ENCODE results near the gene RTCB.

DNA sequence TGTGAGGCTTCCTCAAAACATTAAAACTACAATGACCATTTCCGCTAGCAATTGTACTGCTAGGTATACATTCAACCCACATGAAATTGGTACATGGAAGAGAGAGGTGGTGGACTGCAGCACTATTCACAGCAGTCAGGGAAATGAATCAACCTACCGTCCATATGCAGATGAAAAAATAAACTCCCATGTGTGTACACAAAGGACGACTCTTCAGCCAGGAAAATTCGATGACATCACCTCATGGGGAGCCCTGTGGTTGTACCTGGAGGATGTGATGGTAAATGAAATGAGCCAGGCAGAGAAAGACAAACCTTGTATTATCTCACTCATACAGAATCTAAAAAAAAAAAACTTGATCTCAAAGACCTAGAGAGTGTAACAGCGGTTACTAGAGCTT lies 31.1 kb downstream of the RTCB start:
- TF ChIP-seq, protein P1, sequence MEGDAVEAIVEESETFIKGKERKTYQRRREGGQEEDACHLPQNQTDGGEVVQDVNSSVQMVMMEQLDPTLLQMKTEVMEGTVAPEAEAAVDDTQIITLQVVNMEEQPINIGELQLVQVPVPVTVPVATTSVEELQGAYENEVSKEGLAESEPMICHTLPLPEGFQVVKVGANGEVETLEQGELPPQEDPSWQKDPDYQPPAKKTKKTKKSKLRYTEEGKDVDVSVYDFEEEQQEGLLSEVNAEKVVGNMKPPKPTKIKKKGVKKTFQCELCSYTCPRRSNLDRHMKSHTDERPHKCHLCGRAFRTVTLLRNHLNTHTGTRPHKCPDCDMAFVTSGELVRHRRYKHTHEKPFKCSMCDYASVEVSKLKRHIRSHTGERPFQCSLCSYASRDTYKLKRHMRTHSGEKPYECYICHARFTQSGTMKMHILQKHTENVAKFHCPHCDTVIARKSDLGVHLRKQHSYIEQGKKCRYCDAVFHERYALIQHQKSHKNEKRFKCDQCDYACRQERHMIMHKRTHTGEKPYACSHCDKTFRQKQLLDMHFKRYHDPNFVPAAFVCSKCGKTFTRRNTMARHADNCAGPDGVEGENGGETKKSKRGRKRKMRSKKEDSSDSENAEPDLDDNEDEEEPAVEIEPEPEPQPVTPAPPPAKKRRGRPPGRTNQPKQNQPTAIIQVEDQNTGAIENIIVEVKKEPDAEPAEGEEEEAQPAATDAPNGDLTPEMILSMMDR (IDR thresholded peaks at IDR 0.05), result no peak
- TF ChIP-seq, protein P2, sequence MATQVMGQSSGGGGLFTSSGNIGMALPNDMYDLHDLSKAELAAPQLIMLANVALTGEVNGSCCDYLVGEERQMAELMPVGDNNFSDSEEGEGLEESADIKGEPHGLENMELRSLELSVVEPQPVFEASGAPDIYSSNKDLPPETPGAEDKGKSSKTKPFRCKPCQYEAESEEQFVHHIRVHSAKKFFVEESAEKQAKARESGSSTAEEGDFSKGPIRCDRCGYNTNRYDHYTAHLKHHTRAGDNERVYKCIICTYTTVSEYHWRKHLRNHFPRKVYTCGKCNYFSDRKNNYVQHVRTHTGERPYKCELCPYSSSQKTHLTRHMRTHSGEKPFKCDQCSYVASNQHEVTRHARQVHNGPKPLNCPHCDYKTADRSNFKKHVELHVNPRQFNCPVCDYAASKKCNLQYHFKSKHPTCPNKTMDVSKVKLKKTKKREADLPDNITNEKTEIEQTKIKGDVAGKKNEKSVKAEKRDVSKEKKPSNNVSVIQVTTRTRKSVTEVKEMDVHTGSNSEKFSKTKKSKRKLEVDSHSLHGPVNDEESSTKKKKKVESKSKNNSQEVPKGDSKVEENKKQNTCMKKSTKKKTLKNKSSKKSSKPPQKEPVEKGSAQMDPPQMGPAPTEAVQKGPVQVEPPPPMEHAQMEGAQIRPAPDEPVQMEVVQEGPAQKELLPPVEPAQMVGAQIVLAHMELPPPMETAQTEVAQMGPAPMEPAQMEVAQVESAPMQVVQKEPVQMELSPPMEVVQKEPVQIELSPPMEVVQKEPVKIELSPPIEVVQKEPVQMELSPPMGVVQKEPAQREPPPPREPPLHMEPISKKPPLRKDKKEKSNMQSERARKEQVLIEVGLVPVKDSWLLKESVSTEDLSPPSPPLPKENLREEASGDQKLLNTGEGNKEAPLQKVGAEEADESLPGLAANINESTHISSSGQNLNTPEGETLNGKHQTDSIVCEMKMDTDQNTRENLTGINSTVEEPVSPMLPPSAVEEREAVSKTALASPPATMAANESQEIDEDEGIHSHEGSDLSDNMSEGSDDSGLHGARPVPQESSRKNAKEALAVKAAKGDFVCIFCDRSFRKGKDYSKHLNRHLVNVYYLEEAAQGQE (IDR thresholded peaks at IDR 0.05; ENCODE audit: low read depth, low read length), result no peak
- TF ChIP-seq, protein P3, sequence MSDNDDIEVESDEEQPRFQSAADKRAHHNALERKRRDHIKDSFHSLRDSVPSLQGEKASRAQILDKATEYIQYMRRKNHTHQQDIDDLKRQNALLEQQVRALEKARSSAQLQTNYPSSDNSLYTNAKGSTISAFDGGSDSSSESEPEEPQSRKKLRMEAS (IDR thresholded peaks at IDR 0.05; ENCODE audit: low read depth), result no peak
- TF ChIP-seq RXRA (IDR thresholded peaks at IDR 0.05; ENCODE audit: borderline replicate concordance, low read depth), result no peak
